Ovary (tissue), 9 donors: ENCODE results near the gene NRCAM. TPM values are rescaled to one million over a fixed set of nuclear protein-coding genes. Genes with fewer than 3 reads are reported as not detected.

Source experiments
- DNase-seq, 5 donors: peaks; one replicate each; pipeline ENCODE4 v3.0.0-alpha.2; 2019 to 2020
- H3K27ac ChIP-seq, 2 donors: fragments of 200-600 bp; one replicate each; pipeline versions ENCODE4 v1.5.1 to v1.8.0; 2019 to 2022
- H3K27me3 ChIP-seq: fragments of 200-600 bp; one replicate; pipeline ENCODE4 v1.8.0; 2022
- H3K36me3 ChIP-seq: fragments of 200-600 bp; sonication (generic); one replicate; pipeline ENCODE4 v1.5.1; 2019
- H3K4me1 ChIP-seq: one replicate; pipeline ENCODE4 v1.8.1; 2013; ENCODE audit warnings: mild to moderate bottlenecking, moderate library complexity; ENCODE audit not compliant: insufficient read depth
- H3K4me3 ChIP-seq: fragments of 200-600 bp; sonication (generic); one replicate; pipeline ENCODE4 v1.5.1; 2017
- H3K9me3 ChIP-seq, 2 donors: fragments of 200-600 bp in 1 of 2; sonication (generic) in 1 of 2; one replicate each; pipeline versions ENCODE4 v1.5.1 to v1.8.1; 2013 to 2019; ENCODE audit warnings: mild to moderate bottlenecking in 1 of 2, moderate library complexity in 1 of 2
- CTCF ChIP-seq, 3 donors: fragments of 450-650 bp in 2 of 3; fragments of 200-600 bp in 1 of 3; IDR thresholded peaks; one replicate each; pipeline versions ENCODE4 v1.5.1 to v1.8.0; 2016 to 2022; ENCODE audit warnings: antibody characterized with exemption in 3 of 3, mild to moderate bottlenecking in 1 of 3
- EP300 ChIP-seq: sonication (generic); formaldehyde crosslinking; IDR thresholded peaks from one replicate; pipeline ENCODE4 v1.6.1; 2017; ENCODE audit warnings: antibody characterized with exemption
- POLR2A ChIP-seq: fragments of 450-650 bp; IDR thresholded peaks from one replicate; pipeline ENCODE4 v1.6.1; 2017; ENCODE audit warnings: antibody characterized with exemption, mild to moderate bottlenecking, moderate library complexity
- WGBS, 3 donors: extraction: QIAGEN DNeasy Blood & Tissue Kit in 1 of 3; methylation state at CpG; one replicate each; pipeline versions ENCODE4 v1.1.5 to v1.1.7; 2013 to 2017; 5-methylcytosine and 5-hydroxymethylcytosine counted together
- intact Hi-C, 4 donors: fragments of 100-400 bp; cut with DNase I; formaldehyde crosslinking; loops; one replicate each; pipeline versions ENCODE4 v1.11.0 to v1.15.1; 2022 to 2023
- polyA plus RNA-seq, 2 donors: library from polyadenylated mRNA; stranded (reverse); fragments of 200-250 nt in 1 of 2; fragments of 350-450 nt in 1 of 2; fragmentation: Illumina TruSeq in 1 of 2; extraction: RNeasy Lipid Tissue Mini Kit (QIAGEN cat#74804) in 1 of 2; gene quantifications; one replicate each; pipeline ENCODE4 v1.2.3, GENCODE V29; 2013 to 2014
- total RNA-seq, 7 donors: library from RNA; depleted of rRNA in 2 of 7; stranded (reverse); fragments of >200 nt in 2 of 7; fragmentation: NEBNext Ultra II Directional in 3 of 7; extraction: Animal tissue kit (Norgen Biotek cat#: 25700) in 3 of 7; gene quantifications; one replicate each; pipeline versions ENCODE4 v1.1.0 to v1.2.4, GENCODE V29; 2016 to 2023
- donor health status: DM: no; HTN: no; CAD: no; lungs with moderate emphysema.
- donor health status: DM: no; HTN: no; CAD: no.
- donor health status: Bipolar disorder and iron deficiency.
- donor health status: DM: yes; HTN: yes; CAD: no.
- donor health status: DM: no; HTN: no; CAD: no.
- donor health status: DM: yes; HTN: yes; CAD: no.

Gene NRCAM
- total and polyA plus RNA-seq, 9 donors = 0.61 to 14.8 (median 2.8) TPM

GRCh38 chr7:108415821-108416536 is 40.3 kb downstream of the NRCAM start:
- 68 to 69% (median 69%) methylated on average over 8 of the region's 8 CpGs for WGBS, 3 donors
- no peak for DNase-seq
- intact Hi-C loops = no loop called here

GRCh38 chr7:108415084-108415483 is 41.2 kb downstream of the NRCAM start:
- Histone ChIP-seq H3K4me3 (no peak overlapping the region), H3K27me3 (no peaks in the 10 kb centered on the region), H3K4me1 (no peaks in the 10 kb centered on the region), H3K27ac (no peak overlapping the region), H3K36me3 (no peaks in the 10 kb centered on the region), H3K9me3 (no peaks in the 10 kb centered on the region)
- 86 to 91% (median 87%) methylated on average over 4 of the region's 4 CpGs for WGBS, 3 donors
- no peak for DNase-seq
- intact Hi-C loops = no loop called here
- TF ChIP-seq POLR2A = no peak

More at GRCh38 chr7:108415821-108416536, 40.3 kb downstream of the NRCAM start:
- TF ChIP-seq POLR2A (no peak), EP300 (no peak), CTCF (IDR thresholded peaks at IDR 0.05) (no peak)
- H3K4me1 ChIP-seq = no peaks in the 10 kb centered on the region
- no peaks in the 10 kb centered on the region for H3K9me3 ChIP-seq
- H3K4me3 ChIP-seq = no peak overlapping the region
- H3K27ac ChIP-seq = no peak overlapping the region
- H3K27me3 ChIP-seq = no peaks in the 10 kb centered on the region
- H3K36me3 ChIP-seq = no peaks in the 10 kb centered on the region

- DNase-seq = no peak
- intact Hi-C loops = no loop called here
These were observed 42.3 kb downstream of the NRCAM start for GRCh38 chr7:108413782-108414492.

GRCh38 chr7:108413337-108413736 is 42.9 kb downstream of the NRCAM start:
- Histone ChIP-seq H3K4me1 (no peaks in the 10 kb centered on the region), H3K27ac (no peak overlapping the region), H3K36me3 (no peaks in the 10 kb centered on the region), H3K9me3 (no peaks in the 10 kb centered on the region), H3K27me3 (no peaks in the 10 kb centered on the region), H3K4me3 (no peak overlapping the region)
- no peak for TF ChIP-seq EP300
- no peak for TF ChIP-seq POLR2A
- no peak for TF ChIP-seq CTCF (IDR thresholded peaks at IDR 0.05)
- intact Hi-C loops = no loop called here
- no peak for DNase-seq

More at GRCh38 chr7:108413782-108414492, 42.3 kb downstream of the NRCAM start:
- 59 to 61% (median 60%) methylated on average over 3 of the region's 3 CpGs for WGBS, 3 donors
- Histone ChIP-seq H3K4me3 (no peak overlapping the region), H3K4me1 (no peaks in the 10 kb centered on the region), H3K27ac (no peak overlapping the region), H3K36me3 (no peaks in the 10 kb centered on the region), H3K27me3 (no peaks in the 10 kb centered on the region), H3K9me3 (no peaks in the 10 kb centered on the region)
- TF ChIP-seq CTCF (IDR thresholded peaks at IDR 0.05) = no peak
- TF ChIP-seq EP300 = no peak
- TF ChIP-seq POLR2A = no peak

GRCh38 chr7:108409146-108409545 is 47.1 kb downstream of the NRCAM start:
- Histone ChIP-seq H3K4me1 (no peaks in the 10 kb centered on the region), H3K4me3 (no peak overlapping the region), H3K27me3 (no peaks in the 10 kb centered on the region), H3K27ac (no peak overlapping the region), H3K36me3 (no peaks in the 10 kb centered on the region), H3K9me3 (no peaks in the 10 kb centered on the region)
- intact Hi-C loops = no loop called here
- 96 to 97% (median 96%) methylated on average over 6 of the region's 6 CpGs for WGBS, 3 donors
- no peak for TF ChIP-seq EP300
- no peak for TF ChIP-seq CTCF (IDR thresholded peaks at IDR 0.05)
- no peak for TF ChIP-seq POLR2A
- no peak for DNase-seq
